ENCODE results near the gene VPS13D. TPM values are rescaled to one million over a fixed set of nuclear protein-coding genes. Genes with fewer than 3 reads are reported as not detected.

The VPS13D gene
- total and polyA plus RNA-seq, 10 of the 15 experiments (the other 5 are each of a cell fraction or from before 2014, with no cell fraction given) = 1.4 to 16.9 (median 8.5) TPM

- TF ChIP-seq ZNF592 (IDR thresholded peaks at IDR 0.05) (no peak), PAX8 (IDR thresholded peaks at IDR 0.05) (no peak), ELK1 (IDR thresholded peaks at IDR 0.05; ENCODE audit: low read depth, low read length) (no peak), ZZZ3 (IDR thresholded peaks at IDR 0.05; ENCODE audit: control insufficient read depth, insufficient read length, low read depth) (no peak), TBL1XR1 (IDR thresholded peaks at IDR 0.05; ENCODE audit: low read depth, low read length) (no peak), ZNF384 (IDR thresholded peaks at IDR 0.05; ENCODE audit: borderline replicate concordance, low read depth, low read length) (no peak)
Observed at GRCh38 chr1:12430525-12430924, 200.7 kb downstream of the VPS13D start (continued).

GRCh38 chr1:12432897-12433296 lies 203.1 kb downstream of the VPS13D start:
- no peaks in the 10 kb centered on the region for H3K36me3 ChIP-seq (ENCODE audit: control insufficient read depth in 2 of 2, insufficient read depth in 2 of 2, low read length in 1 of 2)
- no peak overlapping the region for H3K4me2 ChIP-seq (ENCODE audit: control insufficient read depth, insufficient read depth)
- WGBS (ENCODE audit: insufficient coverage, insufficient replicate concordance, low lambda C conversion rate, missing lambda C conversion rate) = 95% methylated on average over 6 of the region's 6 CpGs
- no peak for DNase-seq (ENCODE audit: low read depth, low spot score)
- CTCF ChIA-PET = interaction anchor here (1.5 kb wide), 1 partner anchor 88 kb away, joined by 7 read pairs; no protein-coding TSS in a partner anchor
- in situ Hi-C loops (cut with MboI) (no loop called here), intact Hi-C loops (cut with micrococcal nuclease; ENCODE audit: unreplicated experiment) (no loop called here)
- H3K9ac ChIP-seq (ENCODE audit: control insufficient read depth, insufficient read depth, low read length) = no peak overlapping the region
- H3K4me1 ChIP-seq (ENCODE audit: control insufficient read depth, insufficient read depth, low read length) = peaks cover 32% of the 10 kb centered on the region
- no peak overlapping the region for H2AFZ ChIP-seq (ENCODE audit: control insufficient read depth, low read depth, low read length)
- no peaks in the 10 kb centered on the region for H3K27me3 ChIP-seq (replicated peaks in 1 of 2; ENCODE audit: control insufficient read depth in 2 of 2, insufficient read depth in 2 of 2, low read length in 1 of 2)
- H3K27ac ChIP-seq (ENCODE audit: control insufficient read depth, insufficient read depth) = no peak overlapping the region
- TF ChIP-seq, protein P1, sequence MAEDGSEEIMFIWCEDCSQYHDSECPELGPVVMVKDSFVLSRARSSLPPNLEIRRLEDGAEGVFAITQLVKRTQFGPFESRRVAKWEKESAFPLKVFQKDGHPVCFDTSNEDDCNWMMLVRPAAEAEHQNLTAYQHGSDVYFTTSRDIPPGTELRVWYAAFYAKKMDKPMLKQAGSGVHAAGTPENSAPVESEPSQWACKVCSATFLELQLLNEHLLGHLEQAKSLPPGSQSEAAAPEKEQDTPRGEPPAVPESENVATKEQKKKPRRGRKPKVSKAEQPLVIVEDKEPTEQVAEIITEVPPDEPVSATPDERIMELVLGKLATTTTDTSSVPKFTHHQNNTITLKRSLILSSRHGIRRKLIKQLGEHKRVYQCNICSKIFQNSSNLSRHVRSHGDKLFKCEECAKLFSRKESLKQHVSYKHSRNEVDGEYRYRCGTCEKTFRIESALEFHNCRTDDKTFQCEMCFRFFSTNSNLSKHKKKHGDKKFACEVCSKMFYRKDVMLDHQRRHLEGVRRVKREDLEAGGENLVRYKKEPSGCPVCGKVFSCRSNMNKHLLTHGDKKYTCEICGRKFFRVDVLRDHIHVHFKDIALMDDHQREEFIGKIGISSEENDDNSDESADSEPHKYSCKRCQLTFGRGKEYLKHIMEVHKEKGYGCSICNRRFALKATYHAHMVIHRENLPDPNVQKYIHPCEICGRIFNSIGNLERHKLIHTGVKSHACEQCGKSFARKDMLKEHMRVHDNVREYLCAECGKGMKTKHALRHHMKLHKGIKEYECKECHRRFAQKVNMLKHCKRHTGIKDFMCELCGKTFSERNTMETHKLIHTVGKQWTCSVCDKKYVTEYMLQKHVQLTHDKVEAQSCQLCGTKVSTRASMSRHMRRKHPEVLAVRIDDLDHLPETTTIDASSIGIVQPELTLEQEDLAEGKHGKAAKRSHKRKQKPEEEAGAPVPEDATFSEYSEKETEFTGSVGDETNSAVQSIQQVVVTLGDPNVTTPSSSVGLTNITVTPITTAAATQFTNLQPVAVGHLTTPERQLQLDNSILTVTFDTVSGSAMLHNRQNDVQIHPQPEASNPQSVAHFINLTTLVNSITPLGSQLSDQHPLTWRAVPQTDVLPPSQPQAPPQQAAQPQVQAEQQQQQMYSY (CRISPR knock-in tag; IDR thresholded peaks at IDR 0.05) = no peak
- no peak for TF ChIP-seq MLLT1 (IDR thresholded peaks at IDR 0.05)
- TF ChIP-seq, protein P2, sequence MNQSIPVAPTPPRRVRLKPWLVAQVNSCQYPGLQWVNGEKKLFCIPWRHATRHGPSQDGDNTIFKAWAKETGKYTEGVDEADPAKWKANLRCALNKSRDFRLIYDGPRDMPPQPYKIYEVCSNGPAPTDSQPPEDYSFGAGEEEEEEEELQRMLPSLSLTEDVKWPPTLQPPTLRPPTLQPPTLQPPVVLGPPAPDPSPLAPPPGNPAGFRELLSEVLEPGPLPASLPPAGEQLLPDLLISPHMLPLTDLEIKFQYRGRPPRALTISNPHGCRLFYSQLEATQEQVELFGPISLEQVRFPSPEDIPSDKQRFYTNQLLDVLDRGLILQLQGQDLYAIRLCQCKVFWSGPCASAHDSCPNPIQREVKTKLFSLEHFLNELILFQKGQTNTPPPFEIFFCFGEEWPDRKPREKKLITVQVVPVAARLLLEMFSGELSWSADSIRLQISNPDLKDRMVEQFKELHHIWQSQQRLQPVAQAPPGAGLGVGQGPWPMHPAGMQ (IDR thresholded peaks at IDR 0.05; ENCODE audit: borderline replicate concordance) = no peak
- H3K9me3 ChIP-seq (replicated peaks; ENCODE audit: control insufficient read depth, insufficient read depth, low read length) = peaks cover 4% of the 10 kb centered on the region; the same call in 2 of the 3 replicates
- peaks cover 9% of the 10 kb centered on the region; the same call in 1 of the 2 replicates for H4K20me1 ChIP-seq (ENCODE audit: control insufficient read depth, insufficient read depth)
- H3K79me2 ChIP-seq (ENCODE audit: control insufficient read depth, insufficient read depth, low read length) = no peaks in the 10 kb centered on the region
- SMC1A ChIA-PET (ENCODE audit: uncharacterized antibody, unreplicated experiment) = interaction anchor here (0.6 to 7.5 kb wide), 3 partner anchors 16 to 187 kb away, joined by 3 to 74 read pairs (median 4); no protein-coding TSS in a partner anchor
- no peak for ATAC-seq
- FAIRE-seq = no peak
- no TSS peak for BruUV-seq (replicated peaks)
- no peak overlapping the region for H3K4me3 ChIP-seq
- POLR2A ChIA-PET = no interaction called here
- RAD21 ChIA-PET (ENCODE audit: unreplicated experiment) = no interaction called here
